DOHH2 (cell line): ENCODE data around the gene MCF2L2.

Experiments
- H3F3A ChIP-seq: fragments of 200-600 bp; sonication (generic), shearing (Covaris generic); 2 replicates; pipeline ENCODE4 v1.6.0; 2016; ENCODE audit warnings: antibody characterized with exemption, mild to moderate bottlenecking; ENCODE audit not compliant: control insufficient read depth, insufficient read depth
- H3K27ac ChIP-seq: fragments of 200-600 bp; sonication (generic); 2 replicates; pipeline ENCODE4 v1.5.1; 2014; ENCODE audit warnings: low read depth, mild to moderate bottlenecking, low read length, moderate library complexity
- H3K27me3 ChIP-seq: fragments of 200-600 bp; sonication (generic); 2 replicates; pipeline ENCODE4 v1.6.1; 2014; ENCODE audit warnings: mild to moderate bottlenecking, low read length, mixed read lengths; ENCODE audit not compliant: control insufficient read depth
- H3K36me3 ChIP-seq: fragments of 200-600 bp; sonication (generic); 2 replicates; pipeline ENCODE4 v1.6.1; 2014; ENCODE audit warnings: mild to moderate bottlenecking, low read length, moderate library complexity, mixed read lengths; ENCODE audit not compliant: control insufficient read depth
- H3K4me1 ChIP-seq: fragments of 200-600 bp; sonication (generic); 2 replicates; pipeline ENCODE4 v1.6.1; 2014; ENCODE audit warnings: mild to moderate bottlenecking, low read length, mixed read lengths; ENCODE audit not compliant: control insufficient read depth
- H3K4me2 ChIP-seq: fragments of 200-600 bp; sonication (generic); 2 replicates; pipeline ENCODE4 v1.6.0; 2014; ENCODE audit warnings: mild to moderate bottlenecking, low read length, moderate library complexity
- H3K4me3 ChIP-seq: fragments of 200-600 bp; sonication (generic); 2 replicates; pipeline ENCODE4 v1.5.1; 2014; ENCODE audit warnings: mild to moderate bottlenecking, low read length, mixed read lengths
- H3K79me2 ChIP-seq: fragments of 200-600 bp; sonication (generic); 2 replicates; pipeline ENCODE4 v1.6.1; 2014; ENCODE audit warnings: mild to moderate bottlenecking, low read length, mixed read lengths; ENCODE audit not compliant: control insufficient read depth
- H3K9me2 ChIP-seq: fragments of 200-600 bp; sonication (generic); replicated peaks from 2 replicates; pipeline ENCODE4 v1.6.1; 2014; ENCODE audit warnings: mild to moderate bottlenecking, low read length, mixed read lengths; ENCODE audit not compliant: control insufficient read depth
- H3K9me3 ChIP-seq: fragments of 200-600 bp; sonication (generic); 2 replicates; pipeline ENCODE4 v1.6.1; 2014; ENCODE audit warnings: antibody characterized with exemption, low read length, mixed read lengths; ENCODE audit not compliant: control insufficient read depth, insufficient read depth
- H4K20me1 ChIP-seq: fragments of 200-600 bp; sonication (generic); 2 replicates; pipeline ENCODE4 v1.6.0; 2014; ENCODE audit warnings: low read depth, mild to moderate bottlenecking, antibody characterized with exemption, low read length, moderate library complexity; ENCODE audit not compliant: control insufficient read depth, insufficient read depth
- EZH2phosphoT487 ChIP-seq: fragments of 200-600 bp; sonication (generic); IDR thresholded peaks from 2 replicates; pipeline ENCODE4 v1.6.1; 2017; ENCODE audit warnings: borderline replicate concordance, mild to moderate bottlenecking, antibody characterized with exemption, low read length, moderate library complexity, mixed read lengths
- TF ChIP-seq, protein P1 (sequence below): fragments of 200-600 bp; sonication (generic); IDR thresholded peaks from one replicate; pipeline ENCODE4 v1.5.1; 2014; ENCODE audit warnings: antibody characterized with exemption, mild to moderate bottlenecking, low read depth, low read length; ENCODE audit not compliant: poor library complexity, severe bottlenecking

The MCF2L2 gene

DNA sequence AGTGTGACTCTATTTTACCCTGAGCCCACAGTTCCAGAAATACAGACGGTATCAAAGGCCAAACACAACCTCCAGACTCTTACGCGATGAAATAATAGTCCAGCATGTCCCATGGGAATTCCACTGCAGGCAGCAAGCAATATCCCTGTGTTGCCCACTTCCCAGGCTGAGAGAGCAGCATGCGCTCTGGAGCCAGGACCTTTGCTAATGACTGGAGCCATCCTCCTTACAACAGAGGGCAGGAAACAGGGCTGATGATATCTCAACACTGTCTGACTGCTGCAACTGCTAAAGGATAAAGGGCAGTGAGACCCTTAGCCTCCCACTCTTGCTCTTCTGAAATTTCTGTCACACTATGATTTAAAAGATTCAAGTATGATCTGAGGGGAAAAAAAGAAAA, 34.8 kb downstream of the MCF2L2 start:
- Histone ChIP-seq H3K4me3 (no peak overlapping the region), H3K4me2 (no peak overlapping the region), H3K79me2 (no peaks in the 10 kb centered on the region), H3K4me1 (no peaks in the 10 kb centered on the region), H3F3A (no peaks in the 10 kb centered on the region), H4K20me1 (no peaks in the 10 kb centered on the region), H3K27ac (no peak overlapping the region), H3K9me2 (no peaks in the 10 kb centered on the region), H3K36me3 (no peaks in the 10 kb centered on the region), H3K27me3 (peaks cover 24% of the 10 kb centered on the region), H3K9me3 (no peaks in the 10 kb centered on the region)
- TF ChIP-seq, protein P1, sequence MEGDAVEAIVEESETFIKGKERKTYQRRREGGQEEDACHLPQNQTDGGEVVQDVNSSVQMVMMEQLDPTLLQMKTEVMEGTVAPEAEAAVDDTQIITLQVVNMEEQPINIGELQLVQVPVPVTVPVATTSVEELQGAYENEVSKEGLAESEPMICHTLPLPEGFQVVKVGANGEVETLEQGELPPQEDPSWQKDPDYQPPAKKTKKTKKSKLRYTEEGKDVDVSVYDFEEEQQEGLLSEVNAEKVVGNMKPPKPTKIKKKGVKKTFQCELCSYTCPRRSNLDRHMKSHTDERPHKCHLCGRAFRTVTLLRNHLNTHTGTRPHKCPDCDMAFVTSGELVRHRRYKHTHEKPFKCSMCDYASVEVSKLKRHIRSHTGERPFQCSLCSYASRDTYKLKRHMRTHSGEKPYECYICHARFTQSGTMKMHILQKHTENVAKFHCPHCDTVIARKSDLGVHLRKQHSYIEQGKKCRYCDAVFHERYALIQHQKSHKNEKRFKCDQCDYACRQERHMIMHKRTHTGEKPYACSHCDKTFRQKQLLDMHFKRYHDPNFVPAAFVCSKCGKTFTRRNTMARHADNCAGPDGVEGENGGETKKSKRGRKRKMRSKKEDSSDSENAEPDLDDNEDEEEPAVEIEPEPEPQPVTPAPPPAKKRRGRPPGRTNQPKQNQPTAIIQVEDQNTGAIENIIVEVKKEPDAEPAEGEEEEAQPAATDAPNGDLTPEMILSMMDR: no peak
- no peak for TF ChIP-seq EZH2phosphoT487

DNA sequence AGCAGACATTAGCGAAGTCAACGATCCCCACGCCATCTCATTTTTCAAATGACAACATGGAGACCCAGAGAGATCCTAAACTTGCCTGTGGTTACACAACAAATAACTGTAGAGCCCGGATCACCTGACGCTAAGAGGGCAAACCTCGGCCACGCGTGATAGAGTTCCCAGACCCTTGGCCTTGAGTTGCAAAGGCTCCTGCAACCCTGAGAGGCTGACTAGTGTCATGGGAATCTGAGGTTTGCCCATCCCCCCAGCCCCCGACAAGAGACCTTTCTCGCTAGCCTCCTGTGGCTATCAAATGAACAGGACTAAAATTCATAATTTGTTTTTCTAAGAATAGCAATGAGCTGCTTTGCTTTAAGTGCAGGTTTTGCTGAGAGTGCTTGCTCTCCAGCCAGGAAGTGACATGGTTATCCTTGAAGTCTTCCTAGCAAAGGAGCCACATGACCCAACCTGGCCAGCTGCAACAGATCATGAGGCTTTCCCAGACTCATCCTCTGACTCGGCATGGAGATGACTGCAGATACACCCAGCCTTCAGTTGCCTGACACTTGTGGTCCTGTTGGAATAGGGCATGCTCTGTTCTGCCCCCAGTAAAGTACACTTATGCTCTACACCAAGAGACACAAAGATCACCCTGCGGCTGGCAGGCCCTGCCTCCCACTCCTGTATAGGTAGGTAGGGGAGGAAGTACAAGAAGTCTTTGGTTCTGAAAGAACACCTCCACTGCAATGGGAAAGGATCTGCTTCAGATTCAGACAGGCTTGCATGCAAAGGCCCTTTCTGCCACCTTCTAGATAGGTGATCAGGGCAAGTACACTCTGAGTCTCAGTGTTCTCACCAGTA, 36.0 kb downstream of the MCF2L2 start:
- Histone ChIP-seq H3K4me1 (no peaks in the 10 kb centered on the region), H3K79me2 (no peaks in the 10 kb centered on the region), H3F3A (no peaks in the 10 kb centered on the region), H3K9me2 (no peaks in the 10 kb centered on the region), H3K4me2 (no peak overlapping the region), H3K27me3 (peaks cover 19% of the 10 kb centered on the region), H3K36me3 (no peaks in the 10 kb centered on the region), H3K4me3 (no peak overlapping the region), H3K27ac (no peak overlapping the region), H3K9me3 (no peaks in the 10 kb centered on the region), H4K20me1 (no peaks in the 10 kb centered on the region)
- TF ChIP-seq, protein P1: no peak
- no peak for TF ChIP-seq EZH2phosphoT487

DNA sequence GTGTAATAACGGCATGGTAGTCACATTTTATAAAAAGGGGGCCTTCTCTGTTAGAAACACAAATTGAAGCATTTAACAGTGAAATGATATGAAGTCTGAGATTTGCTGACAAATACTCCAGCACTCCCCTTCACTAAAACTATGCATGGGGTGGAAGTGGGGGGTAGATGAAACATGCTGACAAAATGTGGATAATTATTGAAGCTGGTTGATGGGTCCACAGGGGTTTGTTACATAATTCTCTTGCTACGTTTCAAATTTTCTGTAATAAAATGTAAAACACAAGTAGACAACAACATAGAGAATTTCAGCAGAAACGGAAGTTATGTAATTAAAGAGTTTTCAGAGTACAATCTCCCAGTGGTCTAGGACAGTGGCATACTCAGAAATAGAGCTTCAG, 37.0 kb downstream of the MCF2L2 start:
- no peaks in the 10 kb centered on the region for H3F3A ChIP-seq
- no peaks in the 10 kb centered on the region for H4K20me1 ChIP-seq
- no peaks in the 10 kb centered on the region for H3K4me1 ChIP-seq

DNA sequence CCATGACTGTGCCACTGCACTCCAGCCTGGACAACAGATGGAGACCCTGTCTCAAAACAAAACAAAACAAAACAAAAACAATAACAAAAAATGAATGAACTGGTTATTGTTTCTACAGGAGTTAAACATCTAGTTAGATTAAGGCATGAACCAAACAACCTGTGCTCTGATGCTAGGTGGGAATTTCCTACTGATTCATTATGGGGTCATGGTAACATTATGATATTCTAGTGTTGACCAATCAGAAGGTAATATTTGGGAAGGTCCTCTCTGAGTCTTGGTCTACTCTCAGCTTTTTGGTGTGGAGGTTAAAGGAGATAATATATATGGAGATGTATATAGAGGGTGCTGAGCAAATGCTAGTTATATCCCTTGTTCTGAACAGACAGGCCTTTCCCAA, 37.6 kb downstream of the MCF2L2 start:
- H3K79me2 ChIP-seq: no peaks in the 10 kb centered on the region
- no peaks in the 10 kb centered on the region for H3F3A ChIP-seq
- H3K9me3 ChIP-seq: no peaks in the 10 kb centered on the region
- H3K4me1 ChIP-seq: no peaks in the 10 kb centered on the region
- H3K27ac ChIP-seq: no peak overlapping the region
- no peaks in the 10 kb centered on the region for H3K9me2 ChIP-seq
- H3K4me3 ChIP-seq: no peak overlapping the region
- no peaks in the 10 kb centered on the region for H4K20me1 ChIP-seq
- H3K27me3 ChIP-seq: peaks cover 15% of the 10 kb centered on the region
- H3K4me2 ChIP-seq: no peak overlapping the region
- H3K36me3 ChIP-seq: no peaks in the 10 kb centered on the region
- TF ChIP-seq EZH2phosphoT487: no peak
- TF ChIP-seq, protein P1: no peak

More for the DNA sequence above, 37.0 kb downstream of the MCF2L2 start:
- H3K4me3 ChIP-seq: no peak overlapping the region
- H3K79me2 ChIP-seq: no peaks in the 10 kb centered on the region
- peaks cover 15% of the 10 kb centered on the region for H3K27me3 ChIP-seq
- H3K36me3 ChIP-seq: no peaks in the 10 kb centered on the region
- no peaks in the 10 kb centered on the region for H3K9me2 ChIP-seq
- H3K27ac ChIP-seq: no peak overlapping the region
- no peaks in the 10 kb centered on the region for H3K9me3 ChIP-seq
- TF ChIP-seq EZH2phosphoT487: no peak
- H3K4me2 ChIP-seq: no peak overlapping the region
